Stimulated activated CD4-positive, alpha-beta T cell treated with anti-CD3 and anti-CD28 coated beads, Interleukin-15, amount 100 ng/mL, for 1 hour (primary cell): ENCODE data around the gene NRF1.

ENCODE experiments used
- DNase-seq, 2 donors: peaks; one replicate each; pipeline ENCODE4 v3.0.0-alpha.2; 2020; ENCODE audit warnings: low read depth in 1 of 2, low spot score in 1 of 2

The NRF1 gene

DNA sequence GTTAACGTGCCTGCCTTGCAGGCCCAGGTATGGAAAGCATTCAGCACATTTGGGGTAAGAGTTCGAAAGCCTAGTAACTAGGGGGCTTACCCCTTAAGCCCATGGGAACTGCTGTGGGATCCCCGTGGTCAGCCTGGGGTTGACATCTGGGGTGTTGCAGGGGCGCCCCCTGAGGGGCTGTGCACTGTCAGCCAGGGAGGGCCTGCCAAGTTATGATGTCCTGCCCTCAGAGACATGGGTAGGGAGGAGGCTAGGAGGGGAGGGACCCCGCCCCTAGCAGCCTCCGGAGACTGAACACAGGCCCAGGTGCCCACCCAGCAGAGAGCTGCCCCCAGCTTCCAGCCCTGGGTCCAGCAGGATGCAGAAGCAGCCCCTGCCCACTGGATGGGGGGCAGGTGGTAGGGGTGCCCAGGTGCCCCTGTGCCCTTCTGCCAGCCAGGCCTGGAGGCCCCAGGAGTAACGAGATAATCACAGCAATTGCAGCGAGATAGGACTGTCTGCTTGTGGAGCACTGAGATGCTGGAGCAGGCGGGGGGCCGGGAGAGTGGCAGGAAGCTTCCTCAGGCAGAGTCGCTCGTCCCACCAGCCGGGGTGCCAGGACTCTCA lies 187.9 kb downstream of the NRF1 start:
- DNase-seq, result no peak

DNA sequence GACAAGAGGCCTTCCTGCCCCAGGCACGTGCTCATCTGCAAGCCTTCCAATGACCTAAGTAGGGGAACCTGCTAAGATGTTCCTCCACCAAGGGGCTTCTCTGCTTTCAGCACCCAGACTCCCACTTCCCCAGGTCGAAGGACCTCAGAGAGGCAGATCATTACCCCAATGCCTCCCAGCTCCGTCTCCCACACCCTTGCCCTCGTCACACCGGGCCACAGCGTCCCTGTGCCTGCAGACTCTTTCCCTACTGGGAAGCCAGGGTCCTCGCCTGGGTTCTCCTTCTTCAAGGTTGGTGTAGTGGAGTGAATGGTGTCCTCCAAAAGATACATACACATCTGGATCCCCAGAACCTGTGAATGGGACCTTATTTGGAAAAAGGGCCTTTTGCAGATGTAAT lies 189.4 kb downstream of the NRF1 start:
- no peak for DNase-seq

DNA sequence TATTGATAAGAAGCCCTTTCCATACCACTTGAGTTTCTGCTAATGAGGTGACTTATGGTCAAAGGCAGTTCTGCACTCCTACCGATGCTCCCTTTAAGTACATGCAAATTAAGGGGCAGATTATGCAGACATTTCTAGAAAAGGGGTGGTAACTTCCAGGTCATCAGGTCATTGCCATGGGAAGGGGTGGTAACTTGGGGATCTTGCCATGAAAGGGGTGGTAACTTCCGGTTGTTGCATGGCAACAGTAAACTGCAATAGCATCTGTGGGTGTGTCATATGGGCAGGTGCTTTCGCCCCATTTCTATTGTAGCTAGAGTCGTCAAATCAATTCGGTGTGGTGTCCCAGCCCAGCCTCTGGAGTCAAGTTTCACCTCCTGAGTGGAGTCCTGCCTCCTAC lies 190.4 kb downstream of the NRF1 start:
- DNase-seq, result no peak

DNA sequence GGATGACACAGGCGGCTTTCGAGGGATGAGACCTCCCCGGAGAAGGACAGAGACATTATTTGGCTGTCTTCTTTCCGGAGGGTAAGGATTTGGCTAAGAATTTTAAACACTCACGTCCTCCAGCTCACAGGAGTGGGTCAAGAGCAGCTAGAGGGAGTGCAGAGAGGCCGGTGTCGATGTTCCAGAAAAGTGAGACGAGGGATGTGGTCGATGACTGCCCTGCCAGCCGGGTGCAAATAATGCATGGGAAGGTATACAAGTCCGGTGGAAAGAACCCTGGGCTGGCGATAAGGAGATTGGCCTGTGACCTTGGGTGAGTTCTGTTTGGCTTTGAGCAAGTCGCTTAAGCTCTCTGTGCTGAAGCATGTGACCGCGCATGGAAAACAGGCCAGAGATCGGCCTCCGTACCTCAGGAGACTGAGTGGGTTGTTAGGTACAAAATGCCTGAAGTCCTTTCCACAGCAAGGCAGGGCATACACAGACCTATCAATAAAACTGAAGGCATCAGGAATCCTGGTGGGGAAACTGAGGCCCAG lies 192.1 kb downstream of the NRF1 start:
- no peak for DNase-seq

DNA sequence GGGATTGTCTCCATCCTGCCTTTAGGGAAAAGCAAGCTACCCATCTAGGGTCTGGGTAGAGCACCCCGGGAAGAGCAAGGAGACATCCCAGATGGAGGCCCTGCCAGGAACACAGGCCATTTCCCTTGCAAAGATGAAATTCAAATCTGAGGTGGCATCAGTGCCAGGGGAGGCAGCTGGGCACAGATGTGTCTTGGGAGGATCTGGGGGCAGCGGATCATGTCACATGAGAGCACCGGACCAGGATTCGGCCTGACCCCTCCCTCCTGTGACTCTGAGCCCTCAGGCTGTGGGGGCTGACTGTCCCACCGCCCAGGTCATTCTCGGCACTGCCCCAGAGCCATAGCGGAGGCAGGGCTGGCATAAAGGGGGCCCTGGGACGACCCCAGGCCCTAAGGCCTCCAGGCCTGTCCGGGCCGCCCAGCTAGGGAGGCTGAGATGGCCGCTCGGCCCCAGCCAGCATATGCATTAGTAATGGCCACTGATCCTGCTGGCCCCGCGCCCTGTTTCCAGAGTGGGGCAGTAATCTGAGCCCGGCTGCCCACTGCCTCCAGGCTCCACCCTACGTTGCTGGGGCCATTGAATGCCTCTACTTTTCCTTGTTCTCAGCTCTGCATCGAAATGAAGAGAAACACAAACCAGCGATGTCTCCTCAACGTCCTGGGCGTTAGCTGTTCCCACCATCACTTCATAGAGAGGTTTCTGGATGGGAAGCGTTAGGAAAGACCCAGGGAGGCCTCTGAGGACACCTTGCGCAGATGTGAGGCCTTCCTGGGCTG lies 192.8 kb downstream of the NRF1 start:
- no peak for DNase-seq

DNA sequence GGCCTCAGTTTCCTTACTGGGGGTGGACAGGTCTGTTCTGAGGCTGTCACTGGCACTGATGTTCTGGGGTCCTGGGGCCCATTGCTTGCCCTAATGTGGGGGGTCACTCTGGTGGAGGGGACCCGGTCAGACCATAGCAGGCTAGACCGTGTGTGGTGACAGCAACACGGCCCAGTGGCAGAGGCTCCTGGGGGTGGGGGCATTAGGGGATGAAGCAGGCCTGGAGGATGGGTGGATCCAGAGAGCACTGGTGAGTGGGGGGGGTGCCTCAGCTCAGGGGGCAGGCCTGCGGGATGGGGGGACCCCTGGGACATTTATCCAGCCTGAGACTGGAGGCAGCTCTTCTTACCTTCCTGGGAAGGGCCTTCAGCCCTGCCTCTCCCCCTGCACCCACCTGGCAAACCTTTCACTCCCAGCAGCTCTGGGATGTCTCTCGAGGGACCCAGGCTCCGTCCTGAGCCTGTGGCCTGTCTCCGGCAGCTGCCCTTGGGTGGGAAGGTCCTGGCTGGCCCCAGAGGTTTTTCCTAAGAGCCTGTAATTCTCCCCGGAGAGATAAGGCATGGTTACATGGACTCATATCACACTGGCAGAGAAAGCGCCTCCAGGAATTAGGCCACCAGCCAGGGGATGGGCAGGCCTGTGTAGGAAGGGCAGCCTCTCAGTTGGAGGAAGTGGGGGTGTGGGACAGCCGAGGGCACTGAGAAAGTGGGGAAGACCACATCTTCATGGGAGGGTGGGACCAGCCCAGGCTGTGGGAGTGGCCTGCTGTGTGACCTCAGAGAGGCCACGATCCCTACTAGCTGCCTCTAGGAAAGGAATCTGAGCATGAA lies 193.6 kb downstream of the NRF1 start:
- no peak for DNase-seq
